G401 (cell line): ENCODE results near the gene DCTD. TPM values are rescaled to one million over a fixed set of nuclear protein-coding genes. Genes with fewer than 3 reads are reported as not detected.

Experiments
- DNase-seq: peaks from one replicate; pipeline ENCODE4 v3.0.0-alpha.2; 2015; ENCODE audit warnings: low spot score
- in situ Hi-C: cut with HindIII; loops from 2 replicates; pipeline ENCODE4 v1.10.0; 2016; ENCODE audit warnings: low sequenced_read_pairs, mixed read lengths
- total RNA-seq: library from RNA; depleted of rRNA; stranded (reverse); fragments of >200 nt; shearing (Covaris generic); gene quantifications from 2 replicates; pipeline ENCODE4 v1.2.3, GENCODE V29; 2014; rRNA removed

Gene DCTD
- 107 and 122 TPM in 2 replicates for total RNA-seq

DNA sequence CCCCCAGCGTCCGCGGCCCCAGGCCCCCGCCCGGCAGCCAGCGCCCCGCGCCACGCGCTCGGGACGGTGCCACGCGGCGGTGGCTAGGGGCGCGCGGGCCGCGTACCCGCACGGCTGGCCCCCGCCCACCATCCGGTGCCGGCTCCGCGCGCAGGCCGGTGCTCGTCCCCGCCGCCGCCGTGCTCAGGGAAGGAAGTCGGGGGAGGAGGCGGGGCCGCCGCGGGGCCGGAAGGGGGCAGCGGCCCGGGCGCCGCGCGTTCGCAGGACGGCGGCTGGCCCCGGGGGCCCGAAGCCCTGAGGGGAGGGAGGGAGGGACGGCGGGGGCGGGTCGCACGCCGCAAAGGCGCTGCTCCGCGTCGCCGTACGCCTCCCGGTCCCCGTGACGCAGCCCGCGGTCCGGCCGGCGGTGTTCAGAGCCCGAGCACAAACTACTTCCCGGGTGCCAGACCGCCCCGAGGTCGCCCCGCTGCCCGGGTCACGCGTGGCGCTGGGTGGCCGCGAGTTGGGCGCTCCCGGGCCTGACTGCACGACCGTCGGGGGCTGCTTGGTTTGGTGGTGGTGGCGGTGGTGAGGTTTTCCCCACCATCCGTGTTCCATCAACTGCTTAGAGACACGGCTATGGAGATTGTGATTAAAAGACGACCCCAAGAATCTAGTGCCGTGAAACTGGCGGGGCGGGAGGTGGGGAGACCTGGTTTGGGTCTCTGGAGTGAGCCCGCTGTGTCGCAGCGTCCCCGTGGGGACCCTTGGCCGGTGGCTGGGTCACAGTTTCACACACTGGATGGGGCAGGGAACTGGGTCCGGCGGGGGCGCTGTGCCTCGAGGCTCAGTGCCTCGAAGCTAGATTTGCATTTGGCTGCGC is at the start of gene DCTD:
TSS of gene DCTD (minus strand) at position 205 of the 862 bp plus-strand sequence. CDS start 1,818 bp downstream, outside the sequence.
- in situ Hi-C loops = no loop called here
- peak; percentile 75 for DNase-seq

DNA sequence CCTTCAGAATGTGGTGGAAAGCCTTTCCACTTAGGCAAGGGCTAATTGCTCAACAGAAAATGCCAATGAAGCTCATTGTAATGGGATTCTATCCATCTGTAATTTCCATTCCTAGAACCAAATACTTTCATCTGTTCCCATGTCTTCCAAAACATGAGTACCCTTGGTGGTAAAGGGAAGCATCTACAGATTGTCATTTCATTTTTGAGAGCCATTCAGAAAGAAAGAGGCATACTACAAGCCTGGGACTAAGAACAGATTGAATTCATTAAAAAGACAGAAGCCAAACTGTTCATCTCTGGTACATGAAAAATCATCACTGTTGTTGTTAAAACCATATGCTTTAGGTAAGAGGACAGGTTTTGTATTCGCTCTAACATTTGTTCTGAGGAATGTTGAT is 43.6 kb upstream of the DCTD start:
- DNase-seq = no peak

GRCh38 chr4:182960228-182960627 is 43.0 kb upstream of the DCTD start:
- in situ Hi-C loops = no loop called here
- DNase-seq = no peak

More for the DNA sequence above, 43.6 kb upstream of the DCTD start:
- in situ Hi-C loops = no loop called here

DNA sequence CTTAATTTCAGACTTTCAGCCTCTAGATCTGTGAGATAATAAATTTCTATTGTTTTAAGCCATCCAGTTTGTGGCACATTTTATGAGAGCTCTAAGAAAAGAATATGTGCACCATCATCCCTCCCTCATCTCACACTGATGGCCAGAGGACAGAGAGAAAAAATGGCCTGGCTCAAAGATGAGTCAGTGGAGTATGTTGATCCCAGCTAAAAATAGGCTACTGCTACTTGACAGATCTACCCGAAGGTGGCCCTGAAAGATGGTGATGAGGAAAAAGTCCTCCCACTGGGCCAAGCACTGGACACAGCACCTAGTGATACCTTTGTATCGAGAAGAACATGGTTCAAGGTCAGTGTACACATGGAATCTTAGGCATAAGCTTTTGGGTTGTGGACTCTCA is 38.2 kb upstream of the DCTD start:
- in situ Hi-C loops = no loop called here

GRCh38 chr4:182944484-182945213 is 27.5 kb upstream of the DCTD start:
- DNase-seq = no peak
- in situ Hi-C loops = loop anchor here (25.0 kb wide), 1 partner anchor 318 kb away; no protein-coding TSS in a partner anchor

More for the DNA sequence above, 38.2 kb upstream of the DCTD start:
- DNase-seq = no peak

GRCh38 chr4:182939680-182940079 is 22.5 kb upstream of the DCTD start:
- in situ Hi-C loops = loop anchor here (25.0 kb wide), 1 partner anchor 323 kb away; no protein-coding TSS in a partner anchor

DNA sequence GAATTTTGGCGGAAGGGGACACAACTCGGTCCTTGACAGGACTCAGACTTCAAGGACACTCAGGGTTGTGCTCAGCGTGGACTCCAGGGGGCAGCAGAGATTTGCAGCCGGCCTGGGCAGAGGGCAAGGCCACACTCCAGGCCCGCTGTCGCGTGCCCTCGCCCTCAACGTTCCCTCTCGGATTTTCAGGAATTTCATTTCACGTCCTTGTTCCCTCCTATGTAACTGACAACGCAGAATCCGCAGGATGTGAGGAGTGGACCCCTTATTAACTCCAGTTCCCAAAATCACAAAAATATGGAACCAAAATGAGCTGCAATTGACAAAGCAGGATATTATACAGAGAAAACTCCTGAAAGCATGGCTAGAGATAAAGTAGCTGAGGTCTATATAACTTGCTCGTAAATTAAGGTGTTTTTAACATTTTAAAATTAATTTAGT is 21.0 kb upstream of the DCTD start:
- peak; percentile 29 for DNase-seq
- in situ Hi-C loops = loop anchor here (25.0 kb wide), 1 partner anchor 324 kb away; no protein-coding TSS in a partner anchor

More at GRCh38 chr4:182939680-182940079, 22.5 kb upstream of the DCTD start:
- DNase-seq = no peak

- in situ Hi-C loops = loop anchor here (25.0 kb wide), 1 partner anchor 325 kb away; no protein-coding TSS in a partner anchor
- DNase-seq = no peak
Observed at GRCh38 chr4:182937268-182938204, 20.4 kb upstream of the DCTD start.

- DNase-seq = no peak
- in situ Hi-C loops = loop anchor here (25.0 kb wide), 1 partner anchor 330 kb away; no protein-coding TSS in a partner anchor
Observed at GRCh38 chr4:182932651-182933050, 15.5 kb upstream of the DCTD start.

- DNase-seq = no peak
- in situ Hi-C loops = loop anchor here (25.0 kb wide), 1 partner anchor 330 kb away; no protein-coding TSS in a partner anchor
Observed at GRCh38 chr4:182931691-182932345, 14.6 kb upstream of the DCTD start.

DNA sequence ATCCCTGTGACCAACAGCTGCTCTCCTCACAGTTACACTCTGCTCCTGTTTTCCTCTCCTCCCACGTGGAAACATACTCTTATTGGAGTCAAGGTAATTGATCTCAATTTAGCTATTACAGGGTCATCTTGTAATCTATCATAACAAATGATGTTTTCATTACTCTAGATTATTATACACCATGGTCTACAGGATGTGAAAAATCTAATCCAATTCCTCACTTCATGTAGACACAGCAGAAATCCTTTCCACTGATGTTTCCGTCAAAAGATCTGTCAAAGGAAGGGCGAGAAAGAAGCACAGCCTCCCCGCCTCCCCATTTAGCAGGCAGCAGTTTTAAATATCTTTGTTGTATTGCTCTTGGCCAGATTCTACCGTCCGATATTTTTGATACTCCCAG is 13.7 kb upstream of the DCTD start:
- DNase-seq = no peak
- in situ Hi-C loops = loop anchor here (25.0 kb wide), 1 partner anchor 331 kb away; no protein-coding TSS in a partner anchor

- in situ Hi-C loops = loop anchor here (25.0 kb wide), 1 partner anchor 333 kb away; no protein-coding TSS in a partner anchor
- DNase-seq = no peak
Observed at GRCh38 chr4:182929296-182929695, 12.1 kb upstream of the DCTD start.

GRCh38 chr4:182928061-182928460 is 10.9 kb upstream of the DCTD start:
- in situ Hi-C loops = loop anchor here (25.0 kb wide), 1 partner anchor 334 kb away; no protein-coding TSS in a partner anchor
- no peak for DNase-seq

DNA sequence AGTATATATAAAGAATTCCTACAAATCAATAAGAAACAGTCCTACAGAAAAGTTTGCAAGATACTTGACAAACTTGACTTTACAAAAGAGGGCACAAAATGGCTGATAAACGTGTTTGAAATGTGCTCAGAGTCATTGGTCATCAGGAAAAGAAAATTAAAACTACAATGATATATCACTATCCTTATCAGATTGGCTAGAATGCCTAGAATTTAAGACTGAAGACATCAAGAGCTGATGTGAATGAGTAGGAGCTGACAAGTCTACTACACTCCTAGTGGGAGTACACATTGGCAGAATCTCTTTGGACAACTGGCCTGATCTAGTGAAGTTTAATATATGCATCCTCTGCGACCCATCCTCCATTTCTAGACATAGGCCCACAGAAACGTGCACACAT is 10.3 kb upstream of the DCTD start:
- in situ Hi-C loops = loop anchor here (25.0 kb wide), 1 partner anchor 335 kb away; no protein-coding TSS in a partner anchor
- DNase-seq = no peak

DNA sequence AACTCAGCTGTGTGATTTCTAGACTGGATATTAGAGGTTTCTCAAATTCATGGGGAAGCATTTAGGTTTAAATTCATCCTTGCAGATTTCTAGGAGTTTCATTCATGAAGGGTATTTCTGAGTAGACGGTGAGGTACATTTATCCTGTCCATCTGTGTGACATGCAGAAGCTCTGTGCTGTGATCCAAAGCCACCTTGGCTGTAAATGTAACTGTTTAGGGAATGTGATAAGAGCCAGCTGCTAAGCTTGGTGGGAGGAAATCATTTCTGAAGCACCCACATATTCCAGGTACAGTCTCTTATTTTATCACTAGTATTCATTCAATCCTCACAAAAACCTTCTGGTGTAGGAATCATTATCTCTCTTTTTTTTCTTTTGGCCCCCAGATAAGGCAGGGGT is 8.7 kb upstream of the DCTD start:
- DNase-seq = no peak
- in situ Hi-C loops = loop anchor here (25.0 kb wide), 1 partner anchor 336 kb away; no protein-coding TSS in a partner anchor

GRCh38 chr4:182925298-182925757 is 8.1 kb upstream of the DCTD start:
- peak; percentile 67 for DNase-seq
- in situ Hi-C loops = loop anchor here (25.0 kb wide), 1 partner anchor 337 kb away; no protein-coding TSS in a partner anchor

GRCh38 chr4:182924497-182924896 is 7.3 kb upstream of the DCTD start:
- in situ Hi-C loops = no loop called here
- DNase-seq = no peak
